GM18526 (cell line): ENCODE results near the gene ELP2.

Source experiments
- POLR2A ChIP-seq: IDR thresholded peaks from 3 replicates; pipeline ENCODE4 v1.6.1; 2011; ENCODE audit not compliant: insufficient read length; ENCODE audit errors: extremely low read depth

Gene ELP2

GRCh38 chr18:36215577-36215976 is 85.9 kb downstream of the ELP2 start:
- no peak for TF ChIP-seq POLR2A

- TF ChIP-seq POLR2A = no peak
Measured at GRCh38 chr18:36217348-36217747, 87.6 kb downstream of the ELP2 start.

- TF ChIP-seq POLR2A = no peak
Measured at GRCh38 chr18:36229188-36229587, 99.5 kb downstream of the ELP2 start.
